ENCODE results near the gene KLHL25.

Gene KLHL25

GRCh38 chr15:85789496-85789875 is 5.2 kb downstream of the KLHL25 start:
- no peak overlapping the region for H3K4me2 ChIP-seq (ENCODE audit: low read length)
- H3K9me3 ChIP-seq (ENCODE audit: control insufficient read depth, insufficient read depth, low read length): no peaks in the 10 kb centered on the region

DNA sequence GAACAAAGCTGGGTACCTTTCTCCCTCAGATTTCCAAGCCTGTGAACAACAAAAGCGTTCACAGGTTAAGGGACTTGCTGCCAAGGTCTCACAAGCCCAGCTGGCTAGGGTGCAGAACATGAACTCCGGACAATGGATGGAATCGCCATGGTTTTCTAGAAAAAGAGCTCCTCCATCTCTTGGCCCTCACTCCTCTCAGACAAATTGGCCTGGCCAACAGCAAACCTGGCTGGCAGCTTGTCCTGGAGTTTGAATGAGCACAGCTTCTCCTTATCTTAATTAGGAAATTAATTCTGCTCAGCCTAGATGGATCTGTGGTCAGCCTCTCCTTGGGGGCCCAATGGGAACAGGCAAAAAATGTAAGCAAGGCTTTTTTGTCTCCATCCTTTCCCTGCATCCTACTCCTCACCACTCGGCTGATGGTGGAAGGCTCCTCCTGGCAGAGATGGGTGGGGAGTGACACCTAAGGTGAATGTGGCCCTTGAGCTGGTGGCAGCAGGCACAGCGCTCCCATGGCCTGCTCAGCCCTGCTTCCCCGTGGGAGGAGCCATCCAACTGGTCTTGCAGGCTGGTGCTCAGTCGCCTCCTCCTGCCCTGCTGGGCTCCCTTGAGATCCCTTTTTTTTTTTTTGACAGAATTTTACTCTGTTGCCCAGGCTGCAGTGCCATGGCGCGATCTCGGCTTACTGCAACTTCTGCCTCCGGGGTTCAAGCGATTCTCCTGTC is 5.8 kb downstream of the KLHL25 start:
- Histone ChIP-seq H4K20me1 (ENCODE audit: control insufficient read depth, insufficient read depth, low read depth, low read length) (peaks cover 13% of the 10 kb centered on the region), H3K4me2 (ENCODE audit: low read length) (no peak overlapping the region), H3K4me1 (ENCODE audit: control insufficient read depth, low read length) (peaks cover 15% of the 10 kb centered on the region), H3K27me3 (ENCODE audit: control insufficient read depth, low read length) (peaks cover 15% of the 10 kb centered on the region), H3K9me2 (replicated peaks; ENCODE audit: control insufficient read depth, low read length) (no peaks in the 10 kb centered on the region), H3K79me2 (ENCODE audit: control insufficient read depth, low read length) (peaks cover 12% of the 10 kb centered on the region), H3K36me3 (ENCODE audit: control insufficient read depth, low read length) (no peaks in the 10 kb centered on the region), H3K4me3 (ENCODE audit: low read length) (no peak overlapping the region), H3K9me3 (ENCODE audit: control insufficient read depth, insufficient read depth, low read length) (no peaks in the 10 kb centered on the region), H3F3A (ENCODE audit: control insufficient read depth, insufficient read depth) (no peaks in the 10 kb centered on the region), H3K27ac (ENCODE audit: low read depth, low read length) (no peak overlapping the region)
- TF ChIP-seq EZH2phosphoT487 (IDR thresholded peaks at IDR 0.05; ENCODE audit: borderline replicate concordance, low read length): no peak
- no peak for TF ChIP-seq CTCF (IDR thresholded peaks at IDR 0.05; ENCODE audit: low read depth, low read length, poor library complexity, severe bottlenecking)

More at GRCh38 chr15:85789496-85789875, 5.2 kb downstream of the KLHL25 start:
- H3K36me3 ChIP-seq (ENCODE audit: control insufficient read depth, low read length): no peaks in the 10 kb centered on the region
- peaks cover 14% of the 10 kb centered on the region for H4K20me1 ChIP-seq (ENCODE audit: control insufficient read depth, insufficient read depth, low read depth, low read length)
- peaks cover 16% of the 10 kb centered on the region for H3K79me2 ChIP-seq (ENCODE audit: control insufficient read depth, low read length)
- H3K9me2 ChIP-seq (replicated peaks; ENCODE audit: control insufficient read depth, low read length): no peaks in the 10 kb centered on the region
- no peaks in the 10 kb centered on the region for H3F3A ChIP-seq (ENCODE audit: control insufficient read depth, insufficient read depth)
- no peak overlapping the region for H3K27ac ChIP-seq (ENCODE audit: low read depth, low read length)
- peaks cover 17% of the 10 kb centered on the region for H3K4me1 ChIP-seq (ENCODE audit: control insufficient read depth, low read length)
- TF ChIP-seq EZH2phosphoT487 (IDR thresholded peaks at IDR 0.05; ENCODE audit: borderline replicate concordance, low read length) (no peak), CTCF (IDR thresholded peaks at IDR 0.05; ENCODE audit: low read depth, low read length, poor library complexity, severe bottlenecking) (no peak)
- H3K27me3 ChIP-seq (ENCODE audit: control insufficient read depth, low read length): peaks cover 17% of the 10 kb centered on the region
- H3K4me3 ChIP-seq (ENCODE audit: low read length): no peak overlapping the region

DNA sequence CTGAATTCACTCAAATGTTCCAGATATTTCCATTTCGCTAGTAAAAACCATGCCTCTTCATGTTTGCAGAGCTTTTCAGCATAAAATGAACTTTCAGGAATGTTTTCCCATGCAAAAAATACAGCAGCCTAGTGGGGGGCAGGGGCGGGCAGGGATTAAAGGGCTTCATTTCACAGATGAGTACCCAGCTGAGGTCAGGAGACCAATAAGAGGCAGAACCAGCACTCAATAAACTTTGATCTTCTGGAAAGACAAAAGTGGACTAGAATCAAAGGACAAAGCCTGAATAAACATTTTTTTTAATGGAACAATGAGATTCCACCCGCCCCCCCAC is 8.0 kb downstream of the KLHL25 start:
- Histone ChIP-seq H3K36me3 (ENCODE audit: control insufficient read depth, low read length) (no peaks in the 10 kb centered on the region), H3K79me2 (ENCODE audit: control insufficient read depth, low read length) (no peaks in the 10 kb centered on the region), H4K20me1 (ENCODE audit: control insufficient read depth, insufficient read depth, low read depth, low read length) (0 out of 2 replicates have a peak, but pooled peaks cover 4% of the 10 kb centered on the region), H3K9me2 (replicated peaks; ENCODE audit: control insufficient read depth, low read length) (no peaks in the 10 kb centered on the region), H3F3A (ENCODE audit: control insufficient read depth, insufficient read depth) (no peaks in the 10 kb centered on the region), H3K27me3 (ENCODE audit: control insufficient read depth, low read length) (no peaks in the 10 kb centered on the region), H3K27ac (ENCODE audit: low read depth, low read length) (no peak overlapping the region), H3K9me3 (ENCODE audit: control insufficient read depth, insufficient read depth, low read length) (no peaks in the 10 kb centered on the region), H3K4me3 (ENCODE audit: low read length) (no peak overlapping the region), H3K4me2 (ENCODE audit: low read length) (no peak overlapping the region), H3K4me1 (ENCODE audit: control insufficient read depth, low read length) (peaks cover 5% of the 10 kb centered on the region; the same call in 1 of the 2 replicates)
- TF ChIP-seq CTCF (IDR thresholded peaks at IDR 0.05; ENCODE audit: low read depth, low read length, poor library complexity, severe bottlenecking): no peak
- no peak for TF ChIP-seq EZH2phosphoT487 (IDR thresholded peaks at IDR 0.05; ENCODE audit: borderline replicate concordance, low read length)

Data from DOHH2 (cell line).